K562 (cell line): ENCODE results near the gene OAT. TPM values are rescaled to one million over a fixed set of nuclear protein-coding genes. Genes with fewer than 3 reads are reported as not detected.

Experiments used
- ATAC-seq: fragments of 200-7000 bp; cut with Tn5 transposase; 3 replicates; pipeline ENCODE4 v1.9.1; 2020; ENCODE audit warnings: moderate library complexity
- BruUV-seq: library from RNA; stranded (reverse); fragments of 400-500 nt; replicated peaks from 2 replicates; lab custom pipeline; 2021; lab: Mats Ljungman, UMichigan
- CTCF ChIA-PET: fragments of 300-600 bp; formaldehyde crosslinking; extraction: SDS; loops from one replicate; lab custom pipeline; 2021; ENCODE audit warnings: low intra/inter-chr PET ratio; lab: Yijun Ruan, JAX
- POLR2A ChIA-PET: fragments of 300-600, 350-650 bp; sonication (Branson Sonifier 250); formaldehyde crosslinking; extraction: SDS; loops from one replicate; lab custom pipeline; 2021; ENCODE audit warnings: antibody characterized with exemption, inconsistent platforms; lab: Yijun Ruan, JAX
- DNase-seq, 4 experiments: peaks; one replicate each; pipeline versions ENCODE4 v3.0.0 to v3.0.0-alpha.2; 2011 to 2018; ENCODE audit warnings: low spot score in 3 of 4, mixed read lengths in 3 of 4; ENCODE audit errors: extremely low read depth in 1 of 4
- FAIRE-seq: peaks from 2 replicates; lab custom pipeline; 2011; peaks lifted over from hg19 to GRCh38; lab: Jason Lieb, UNC
- H2AFZ ChIP-seq: 2 replicates; pipeline ENCODE4 v1.6.0; 2011; ENCODE audit warnings: low read depth, low read length, control low read depth, inconsistent platforms
- H3K27ac ChIP-seq: fragments of 200-600 bp; 3 replicates; pipeline ENCODE4 v1.8.0; 2011; ENCODE audit warnings: low read depth, mild to moderate bottlenecking, control low read depth, inconsistent platforms, low read length, moderate library complexity, mixed read lengths; ENCODE audit errors: extremely low read depth
- H3K27me3 ChIP-seq, 2 experiments: fragments of 300-600 bp in 1 of 2; 2 replicates in 1 of 2; 3 replicates in 1 of 2; pipeline versions ENCODE4 v1.6.0 to v1.8.0; 2011; ENCODE audit warnings: inconsistent platforms in 2 of 2, low read length in 2 of 2, mild to moderate bottlenecking in 1 of 2, mixed read lengths in 1 of 2, moderate library complexity in 1 of 2; ENCODE audit not compliant: control insufficient read depth in 2 of 2, insufficient read depth in 2 of 2
- H3K36me3 ChIP-seq: fragments of 300-600 bp; 3 replicates; pipeline ENCODE4 v1.8.0; 2011; ENCODE audit warnings: mild to moderate bottlenecking, low read length, inconsistent platforms; ENCODE audit not compliant: control insufficient read depth, insufficient read depth
- H3K4me1 ChIP-seq, 2 experiments: fragments of 200-600 bp in 1 of 2; replicated peaks in 1 of 2; 2 replicates in 1 of 2; 3 replicates in 1 of 2; pipeline versions ENCODE4 v1.5.1 to v1.8.0; 2011; ENCODE audit warnings: inconsistent platforms in 2 of 2, low read length in 2 of 2, mild to moderate bottlenecking in 1 of 2, mixed read lengths in 1 of 2, moderate library complexity in 1 of 2; ENCODE audit not compliant: control insufficient read depth in 2 of 2, insufficient read depth in 2 of 2
- H3K4me2 ChIP-seq: 2 replicates; pipeline ENCODE4 v1.6.1; 2011; ENCODE audit warnings: low read length, control low read depth, inconsistent platforms, mixed read lengths; ENCODE audit not compliant: insufficient read depth
- H3K4me3 ChIP-seq: fragments of 200-600 bp; sonication (generic), shearing (Covaris generic); 2 replicates; pipeline ENCODE4 v1.5.1; 2016; ENCODE audit warnings: control low read depth, inconsistent platforms
- H3K79me2 ChIP-seq: fragments of 200-600 bp; 3 replicates; pipeline ENCODE4 v1.8.0; 2011; ENCODE audit warnings: low read length, inconsistent platforms; ENCODE audit not compliant: control insufficient read depth, insufficient read depth
- H3K9ac ChIP-seq, 2 experiments: 2 replicates each; pipeline versions ENCODE4 v1.6.0 to v1.6.1; 2011; ENCODE audit warnings: low read depth in 2 of 2, low read length in 2 of 2, control low read depth in 1 of 2, inconsistent platforms in 1 of 2, mild to moderate bottlenecking in 1 of 2, mixed read lengths in 1 of 2; ENCODE audit not compliant: insufficient read depth in 1 of 2
- H3K9me1 ChIP-seq: one replicate; pipeline ENCODE4 v1.6.0; 2011; ENCODE audit warnings: inconsistent platforms, mild to moderate bottlenecking, low read length, moderate library complexity; ENCODE audit not compliant: control insufficient read depth, insufficient read depth
- H3K9me3 ChIP-seq: replicated peaks from 2 replicates; pipeline ENCODE4 v1.5.1; 2011; ENCODE audit warnings: low read depth, low read length, inconsistent platforms; ENCODE audit not compliant: control insufficient read depth, insufficient read depth
- H4K20me1 ChIP-seq: replicated peaks from 2 replicates; pipeline ENCODE4 v1.6.1; 2011; ENCODE audit warnings: low read length, inconsistent platforms, mixed read lengths; ENCODE audit not compliant: control insufficient read depth, insufficient read depth
- CBFA2T3 ChIP-seq: fragments of 450-650 bp; IDR thresholded peaks from 2 replicates; pipeline ENCODE4 v1.6.1; 2017
- E2F3 ChIP-seq: fragments of 250-450 bp; sonication (Bioruptor Pico); IDR thresholded peaks from 2 replicates; pipeline ENCODE4 v1.4.0; 2020; ENCODE audit warnings: mild to moderate bottlenecking
- ESRRA ChIP-seq: fragments of 450-650 bp; IDR thresholded peaks from 2 replicates; pipeline ENCODE4 v1.6.1; 2014; ENCODE audit warnings: low read depth, mild to moderate bottlenecking, moderate library complexity, borderline replicate concordance
- FOXO4 ChIP-seq: fragments of 450-650 bp; formaldehyde crosslinking; IDR thresholded peaks from 2 replicates; pipeline ENCODE4 v1.4.0; 2020; ENCODE audit warnings: mild to moderate bottlenecking, moderate library complexity
- JUNB ChIP-seq: fragments of 450-650 bp; formaldehyde crosslinking; conservative IDR thresholded peaks from 2 replicates; pipeline ENCODE4 v1.4.0; 2020; ENCODE audit warnings: mild to moderate bottlenecking
- KAT8 ChIP-seq: fragments of 450-650 bp; IDR thresholded peaks from 2 replicates; pipeline ENCODE4 v1.6.1; 2016; ENCODE audit warnings: low read depth, mild to moderate bottlenecking
- L3MBTL2 ChIP-seq: fragments of 450-650 bp; IDR thresholded peaks from 2 replicates; pipeline ENCODE4 v1.6.1; 2016; ENCODE audit warnings: mild to moderate bottlenecking, moderate library complexity
- MAFF ChIP-seq: IDR thresholded peaks from 2 replicates; pipeline ENCODE4 v1.6.1; 2012; ENCODE audit warnings: low read length, improper control_type of control experiment
- NBN ChIP-seq: fragments of 450-650 bp; IDR thresholded peaks from 2 replicates; pipeline ENCODE4 v1.6.1; 2016; ENCODE audit warnings: low read depth, mild to moderate bottlenecking
- ZC3H4 ChIP-seq: sonication (generic); formaldehyde crosslinking; IDR thresholded peaks from 2 replicates; pipeline ENCODE4 v1.9.0; 2021; ENCODE audit warnings: missing genetic modification reagents, borderline replicate concordance
- ZFX ChIP-seq: sonication (generic); formaldehyde crosslinking; IDR thresholded peaks from 2 replicates; pipeline ENCODE4 v1.8.0; 2022; ENCODE audit warnings: mild to moderate bottlenecking, missing genetic modification reagents, moderate library complexity
- WGBS: fragments of 100-300 bp; shearing (Covaris generic); methylation state at CpG from one replicate; pipeline ENCODE4 v1.1.6; 2016; ENCODE audit warnings: low coverage, mixed read lengths; ENCODE audit not compliant: insufficient coverage; ENCODE audit errors: missing lambda C conversion rate; 5-methylcytosine and 5-hydroxymethylcytosine counted together
- in situ Hi-C: fragments of 300-500 bp; cut with MboI; formaldehyde crosslinking; loops from 4 replicates; pipeline ENCODE4 v1.15.0; 2018; ENCODE audit warnings: inconsistent platforms, mixed read lengths
- intact Hi-C: fragments of 100-400 bp; cut with micrococcal nuclease; formaldehyde crosslinking; loops from 2 replicates; pipeline ENCODE4 v1.14.2; 2022
- polyA plus RNA-seq, 8 experiments: library from polyadenylated mRNA; depleted of rRNA in 4 of 8; stranded (reverse) in 5 of 8; unstranded in 3 of 8; fragments of >200 nt; fragmentation: Nextera tagmentation in 2 of 8; fragmentation: Illumina TruSeq in 1 of 8; extraction: Ambion mirVana in 2 of 8; extraction: Trizol in 1 of 8; gene quantifications; 2 replicates each; pipeline versions ENCODE4 v1.2.1 to v1.2.3, GENCODE V29; 2011 to 2014; ENCODE audit warnings: inconsistent platforms in 1 of 8, missing spikeins in 1 of 8
- total RNA-seq, 7 experiments: library from RNA; depleted of rRNA in 6 of 7; stranded (reverse); fragments of >200 nt in 6 of 7; fragmentation: Illumina TruSeq in 2 of 7; extraction: Trizol in 2 of 7; gene quantifications; 2 replicates each; pipeline versions ENCODE4 v1.2.1 to v1.2.3, GENCODE V29; 2011 to 2021; ENCODE audit warnings: low replicate concordance in 1 of 7
- TF ChIP-seq, protein P1 (sequence below): fragments of 200-800 bp; sonication (Bioruptor generic); IDR thresholded peaks from 2 replicates; pipeline ENCODE4 v1.6.1; 2017; ENCODE audit warnings: missing genetic modification characterization, missing compliant biosample characterization
- TF ChIP-seq, protein P2 (sequence below): fragments of 200-400 bp; formaldehyde crosslinking; IDR thresholded peaks from 2 replicates; pipeline ENCODE4 v1.6.1; 2017; ENCODE audit warnings: mild to moderate bottlenecking, low read depth, low read length, moderate library complexity

The OAT gene
- total and polyA plus RNA-seq, 9 of the 15 experiments (the other 6 are each of a cell fraction or from before 2014, with no cell fraction given) = 100 to 312 (median 163) TPM

DNA sequence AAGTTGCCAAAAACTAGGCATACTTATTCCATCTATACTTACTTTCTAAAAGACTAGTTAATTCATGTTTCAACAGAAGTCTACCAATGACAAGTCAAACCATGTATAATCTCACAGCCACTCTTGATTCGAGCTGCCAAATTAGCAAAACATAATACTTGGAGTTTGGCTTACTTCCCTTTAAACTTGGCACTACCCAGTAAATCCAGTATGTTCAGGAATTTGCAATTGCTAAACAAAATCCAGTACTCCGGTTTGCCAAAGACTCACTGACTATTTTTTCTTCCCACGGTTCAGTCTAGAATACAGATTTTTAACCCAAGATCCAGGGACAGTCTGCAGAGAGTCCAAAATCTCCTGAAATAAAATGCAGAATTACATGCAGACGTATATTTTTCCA is 4.6 kb downstream of the OAT start:
- peaks cover 9 to 10% of the 10 kb centered on the region in 2 experiments; a peak in 4 of 5 replicates for H3K4me1 ChIP-seq
- H2AFZ ChIP-seq = no peak overlapping the region
- H3K9ac ChIP-seq = no peak overlapping the region
- no peak overlapping the region for H3K27ac ChIP-seq
- no peak overlapping the region for H3K4me3 ChIP-seq
- ChIA-PET POLR2A (interaction anchor here (1.9 kb wide), 1 partner anchor 10 kb away, joined by 6 read pairs; no protein-coding TSS in a partner anchor), CTCF (no interaction called here)
- WGBS = 63% methylated on average over 3 of the region's 4 CpGs
- in situ Hi-C loops (no loop called here), intact Hi-C loops (no loop called here)
- no TSS peak for BruUV-seq
- FAIRE-seq (no peak), ATAC-seq (no peak), DNase-seq (no peak)
- no peaks in the 10 kb centered on the region for H3K9me1 ChIP-seq
- no peak for TF ChIP-seq FOXO4 (CRISPR knock-in tag)
- TF ChIP-seq NBN = no peak
- no peak for TF ChIP-seq KAT8
- no peak for TF ChIP-seq MAFF
- no peak overlapping the region for H3K4me2 ChIP-seq
- no peaks in the 10 kb centered on the region for H3K9me3 ChIP-seq
- H3K27me3 ChIP-seq = no peaks in the 10 kb centered on the region
- peaks cover 90% of the 10 kb centered on the region for H3K79me2 ChIP-seq
- peaks cover 12% of the 10 kb centered on the region; the same call in 1 of the 2 replicates for H4K20me1 ChIP-seq
- peaks cover 51% of the 10 kb centered on the region for H3K36me3 ChIP-seq

GRCh38 chr10:124409696-124410095 is 9.0 kb downstream of the OAT start:
- Histone ChIP-seq H3K4me2 (no peak overlapping the region), H3K9me1 (no peaks in the 10 kb centered on the region), H3K9me3 (no peaks in the 10 kb centered on the region), H4K20me1 (no peaks in the 10 kb centered on the region; the same call in 1 of the 2 replicates), H3K9ac (no peak overlapping the region), H3K27me3 (no peaks in the 10 kb centered on the region), H3K27ac (no peak overlapping the region), H3K79me2 (peaks cover 55% of the 10 kb centered on the region), H3K4me1 (no peaks in the 10 kb centered on the region; a peak in 2 of 5 replicates), H2AFZ (no peak overlapping the region), H3K4me3 (no peak overlapping the region), H3K36me3 (peaks cover 81% of the 10 kb centered on the region)
- intact Hi-C loops (no loop called here), in situ Hi-C loops (no loop called here)
- DNase-seq (no peak), FAIRE-seq (no peak), ATAC-seq (no peak)
- BruUV-seq = no TSS peak
- ChIA-PET CTCF (no interaction called here), POLR2A (no interaction called here)
- TF ChIP-seq, protein P1, sequence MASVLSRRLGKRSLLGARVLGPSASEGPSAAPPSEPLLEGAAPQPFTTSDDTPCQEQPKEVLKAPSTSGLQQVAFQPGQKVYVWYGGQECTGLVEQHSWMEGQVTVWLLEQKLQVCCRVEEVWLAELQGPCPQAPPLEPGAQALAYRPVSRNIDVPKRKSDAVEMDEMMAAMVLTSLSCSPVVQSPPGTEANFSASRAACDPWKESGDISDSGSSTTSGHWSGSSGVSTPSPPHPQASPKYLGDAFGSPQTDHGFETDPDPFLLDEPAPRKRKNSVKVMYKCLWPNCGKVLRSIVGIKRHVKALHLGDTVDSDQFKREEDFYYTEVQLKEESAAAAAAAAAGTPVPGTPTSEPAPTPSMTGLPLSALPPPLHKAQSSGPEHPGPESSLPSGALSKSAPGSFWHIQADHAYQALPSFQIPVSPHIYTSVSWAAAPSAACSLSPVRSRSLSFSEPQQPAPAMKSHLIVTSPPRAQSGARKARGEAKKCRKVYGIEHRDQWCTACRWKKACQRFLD = no peak
- no peak for TF ChIP-seq JUNB (CRISPR knock-in tag)
- no peak for TF ChIP-seq CBFA2T3
- no peak for TF ChIP-seq E2F3 (CRISPR knock-in tag)
- no peak for TF ChIP-seq ZC3H4
- no peak for TF ChIP-seq ESRRA
- TF ChIP-seq, protein P2, sequence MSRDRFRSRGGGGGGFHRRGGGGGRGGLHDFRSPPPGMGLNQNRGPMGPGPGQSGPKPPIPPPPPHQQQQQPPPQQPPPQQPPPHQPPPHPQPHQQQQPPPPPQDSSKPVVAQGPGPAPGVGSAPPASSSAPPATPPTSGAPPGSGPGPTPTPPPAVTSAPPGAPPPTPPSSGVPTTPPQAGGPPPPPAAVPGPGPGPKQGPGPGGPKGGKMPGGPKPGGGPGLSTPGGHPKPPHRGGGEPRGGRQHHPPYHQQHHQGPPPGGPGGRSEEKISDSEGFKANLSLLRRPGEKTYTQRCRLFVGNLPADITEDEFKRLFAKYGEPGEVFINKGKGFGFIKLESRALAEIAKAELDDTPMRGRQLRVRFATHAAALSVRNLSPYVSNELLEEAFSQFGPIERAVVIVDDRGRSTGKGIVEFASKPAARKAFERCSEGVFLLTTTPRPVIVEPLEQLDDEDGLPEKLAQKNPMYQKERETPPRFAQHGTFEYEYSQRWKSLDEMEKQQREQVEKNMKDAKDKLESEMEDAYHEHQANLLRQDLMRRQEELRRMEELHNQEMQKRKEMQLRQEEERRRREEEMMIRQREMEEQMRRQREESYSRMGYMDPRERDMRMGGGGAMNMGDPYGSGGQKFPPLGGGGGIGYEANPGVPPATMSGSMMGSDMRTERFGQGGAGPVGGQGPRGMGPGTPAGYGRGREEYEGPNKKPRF = no peak
- no peak for TF ChIP-seq ZFX (CRISPR knock-in tag)
- no peak for TF ChIP-seq L3MBTL2
